ENCODE results near the gene GPX5. TPM values are rescaled to one million over a fixed set of nuclear protein-coding genes. Genes with fewer than 3 reads are reported as not detected.

The GPX5 gene
- total RNA-seq, 4 donors from 2014 or later = not detected

DNA sequence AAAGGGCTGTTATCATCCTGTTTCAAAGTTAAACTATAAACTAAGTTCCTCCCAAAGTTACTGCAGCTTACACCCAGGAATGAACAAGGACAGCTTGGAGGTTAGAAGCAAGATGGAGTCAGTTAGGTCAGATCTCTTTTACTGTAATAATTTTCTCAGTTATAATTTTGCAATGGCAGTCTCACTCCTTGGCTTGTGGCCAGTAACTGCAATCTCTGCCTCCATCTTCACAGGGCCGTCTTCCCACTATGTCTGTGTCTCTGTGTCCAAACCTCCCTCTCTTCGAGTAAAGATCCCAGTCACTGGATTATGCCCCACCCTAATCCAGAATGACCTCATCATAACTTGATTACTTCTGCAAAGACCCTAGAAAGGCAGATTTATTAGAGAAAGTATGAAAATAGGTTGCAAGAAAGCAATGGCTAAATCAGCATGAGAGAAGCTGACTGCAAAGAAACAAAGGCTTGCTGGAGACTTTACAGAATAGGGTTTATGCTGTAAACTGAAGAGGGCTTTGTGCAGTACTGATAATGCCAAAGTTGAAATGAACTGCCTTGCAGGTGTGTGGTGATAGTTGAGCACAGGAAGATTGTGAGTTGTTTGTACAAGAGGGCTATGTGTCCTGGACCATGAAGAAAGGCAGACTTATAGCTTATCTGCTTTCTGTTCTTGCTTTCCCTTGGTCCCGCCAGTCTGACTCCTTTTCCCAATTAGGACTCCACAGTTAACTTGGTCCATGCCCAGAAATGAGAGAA, 38.5 kb upstream of the GPX5 start:
- Histone ChIP-seq H3K9me3 (no peaks in the 10 kb centered on the region), H3K36me3 (no peaks in the 10 kb centered on the region), H3K4me1 (no peaks in the 10 kb centered on the region), H3K27ac (no peak overlapping the region), H3K27me3 (no peaks in the 10 kb centered on the region), H3K4me3 (replicated peaks in 1 of 3) (no peak overlapping the region)
- intact Hi-C loops (cut with DNase I) = no loop called here
- no peak for DNase-seq
- WGBS, 2 donors = 74% methylated on average over 3 of the region's 3 CpGs
- TF ChIP-seq, protein P1, sequence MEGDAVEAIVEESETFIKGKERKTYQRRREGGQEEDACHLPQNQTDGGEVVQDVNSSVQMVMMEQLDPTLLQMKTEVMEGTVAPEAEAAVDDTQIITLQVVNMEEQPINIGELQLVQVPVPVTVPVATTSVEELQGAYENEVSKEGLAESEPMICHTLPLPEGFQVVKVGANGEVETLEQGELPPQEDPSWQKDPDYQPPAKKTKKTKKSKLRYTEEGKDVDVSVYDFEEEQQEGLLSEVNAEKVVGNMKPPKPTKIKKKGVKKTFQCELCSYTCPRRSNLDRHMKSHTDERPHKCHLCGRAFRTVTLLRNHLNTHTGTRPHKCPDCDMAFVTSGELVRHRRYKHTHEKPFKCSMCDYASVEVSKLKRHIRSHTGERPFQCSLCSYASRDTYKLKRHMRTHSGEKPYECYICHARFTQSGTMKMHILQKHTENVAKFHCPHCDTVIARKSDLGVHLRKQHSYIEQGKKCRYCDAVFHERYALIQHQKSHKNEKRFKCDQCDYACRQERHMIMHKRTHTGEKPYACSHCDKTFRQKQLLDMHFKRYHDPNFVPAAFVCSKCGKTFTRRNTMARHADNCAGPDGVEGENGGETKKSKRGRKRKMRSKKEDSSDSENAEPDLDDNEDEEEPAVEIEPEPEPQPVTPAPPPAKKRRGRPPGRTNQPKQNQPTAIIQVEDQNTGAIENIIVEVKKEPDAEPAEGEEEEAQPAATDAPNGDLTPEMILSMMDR (IDR thresholded peaks at IDR 0.05) = no peak
- TF ChIP-seq POLR2A (IDR thresholded peaks at IDR 0.05) = no peak

DNA sequence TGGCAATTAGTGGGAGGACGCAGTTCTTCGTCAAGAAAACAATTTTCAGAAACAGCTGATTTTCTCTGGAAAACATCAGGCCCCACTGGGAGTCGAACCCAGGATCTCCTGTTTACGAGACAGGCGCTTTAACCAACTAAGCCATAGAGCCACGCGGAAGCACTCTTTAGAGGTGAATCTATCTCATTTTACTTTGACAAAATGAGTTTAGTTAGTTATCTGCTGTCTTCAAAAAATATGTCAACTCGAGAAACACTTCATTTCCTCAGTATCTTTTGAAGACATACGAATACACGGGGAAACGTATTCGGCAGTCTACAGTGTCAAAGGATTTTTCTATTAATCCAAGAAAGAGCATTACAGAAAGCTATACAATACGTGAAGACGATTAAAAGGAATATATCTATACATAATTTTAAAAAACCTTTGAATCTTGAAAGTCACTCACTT, 36.7 kb upstream of the GPX5 start:
- intact Hi-C loops (cut with DNase I) = no loop called here
- no peak for DNase-seq
- no peaks in the 10 kb centered on the region for H3K4me1 ChIP-seq
- H3K4me3 ChIP-seq (replicated peaks in 1 of 3) = no peak overlapping the region
- WGBS, 2 donors = 45 to 53% methylated on average over 14 of the region's 14 CpGs
- TF ChIP-seq, protein P1 (IDR thresholded peaks at IDR 0.05) = no peak
- TF ChIP-seq POLR2A (IDR thresholded peaks at IDR 0.05) = no peak
- H3K9me3 ChIP-seq = no peaks in the 10 kb centered on the region
- H3K36me3 ChIP-seq = no peaks in the 10 kb centered on the region
- no peak overlapping the region for H3K27ac ChIP-seq
- no peaks in the 10 kb centered on the region for H3K27me3 ChIP-seq

DNA sequence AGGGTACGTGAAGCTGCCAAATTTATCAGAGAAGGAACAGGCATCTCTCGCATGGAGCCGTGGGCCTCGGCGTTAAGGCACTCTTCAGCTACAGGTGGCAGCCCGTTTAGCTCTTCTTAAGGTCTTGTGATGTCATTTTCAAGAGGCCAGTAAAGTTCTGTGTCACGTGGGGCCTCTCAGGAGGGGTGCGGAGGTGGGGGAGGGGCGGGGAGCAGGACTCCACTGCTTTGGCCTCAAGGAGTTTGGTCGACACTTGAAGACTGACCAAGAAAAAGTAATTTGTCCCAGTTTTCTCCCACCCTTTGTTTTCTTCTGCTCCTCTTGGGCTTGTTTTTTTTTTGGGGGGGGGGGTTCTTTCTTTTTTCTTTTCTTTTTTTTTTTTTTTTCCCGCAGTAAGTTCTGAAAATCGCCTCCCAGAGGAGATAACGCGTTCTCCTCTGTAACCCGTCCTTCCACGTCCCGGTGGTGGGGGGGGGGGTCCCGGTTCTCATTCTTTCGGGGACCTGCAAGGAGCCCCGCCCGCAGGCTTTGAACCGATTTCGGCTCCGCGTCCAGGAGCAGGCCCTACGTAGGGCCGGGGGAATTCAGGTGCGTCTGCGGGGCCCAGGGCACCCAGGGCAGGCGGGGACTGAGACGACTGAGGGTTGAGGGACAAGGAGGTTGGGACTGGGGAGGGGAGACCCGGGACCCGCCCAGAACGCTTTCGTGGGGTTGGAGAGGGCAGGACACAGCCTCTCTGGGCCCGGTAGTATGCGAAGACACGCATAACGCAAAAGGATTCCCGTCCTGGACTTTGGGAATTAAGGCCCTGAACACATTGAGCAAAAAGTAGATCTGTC, 36.1 kb upstream of the GPX5 start:
- peak overlapping the region in 2 of 3 donors; percentile 41 to 58 for H3K27ac ChIP-seq
- H3K36me3 ChIP-seq = no peaks in the 10 kb centered on the region
- WGBS, 2 donors = 3 to 4% methylated on average over 38 to 39 of the region's 40 CpGs
- H3K4me1 ChIP-seq = no peaks in the 10 kb centered on the region
- DNase-seq = peak; percentile 29 to 66
- H3K27me3 ChIP-seq = no peaks in the 10 kb centered on the region
- intact Hi-C loops (cut with DNase I) = no loop called here
- H3K9me3 ChIP-seq = no peaks in the 10 kb centered on the region
- peak overlapping the region in 1 of 3 donors; percentile 8 for H3K4me3 ChIP-seq (replicated peaks in 1 of 3)
- TF ChIP-seq, protein P1 (IDR thresholded peaks at IDR 0.05) = no peak
- peak in 1 of 2 donors; percentile 43 for TF ChIP-seq POLR2A (IDR thresholded peaks at IDR 0.05)

DNA sequence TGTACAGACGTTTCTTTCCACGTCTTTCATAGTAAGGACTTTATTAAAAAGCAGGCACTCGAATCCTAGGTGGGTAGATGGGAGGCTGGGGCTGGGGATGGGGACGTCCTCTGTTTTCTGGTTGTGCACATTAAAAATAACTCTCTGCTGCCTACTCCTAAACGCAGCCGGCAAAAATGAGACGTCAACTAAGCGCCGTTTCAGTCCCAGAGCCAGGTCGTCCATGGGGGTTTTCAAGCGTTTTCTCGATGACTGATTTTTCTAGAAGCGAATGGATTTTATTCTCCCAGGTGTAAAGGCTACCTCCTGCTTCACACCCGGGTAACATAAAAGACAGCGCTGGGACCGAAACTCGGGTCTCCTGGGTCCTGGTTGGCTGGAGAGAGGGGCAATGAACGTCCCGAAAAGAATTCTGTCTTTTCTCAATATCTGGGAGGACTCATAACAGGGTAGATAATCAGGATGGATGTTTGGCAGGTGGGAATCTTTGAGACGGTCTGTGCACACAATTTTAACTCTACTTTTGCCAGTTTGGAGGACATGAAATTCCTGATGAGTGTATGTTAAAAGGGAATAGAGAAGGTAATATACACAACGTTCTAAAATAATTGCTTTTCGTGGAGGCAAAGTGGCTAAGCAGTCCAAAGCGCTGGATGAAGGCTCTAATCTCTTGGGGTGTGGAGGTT, 35.3 kb upstream of the GPX5 start:
- Histone ChIP-seq H3K27ac (peak overlapping the region in 2 of 3 donors; percentile 41 to 58), H3K9me3 (no peaks in the 10 kb centered on the region), H3K36me3 (no peaks in the 10 kb centered on the region), H3K4me1 (no peaks in the 10 kb centered on the region), H3K27me3 (no peaks in the 10 kb centered on the region), H3K4me3 (replicated peaks in 1 of 3) (peak overlapping the region in 1 of 3 donors; percentile 8)
- TF ChIP-seq, protein P1 (IDR thresholded peaks at IDR 0.05) = no peak
- no peak for TF ChIP-seq POLR2A (IDR thresholded peaks at IDR 0.05)
- WGBS, 2 donors = 13 to 15% methylated on average over 23 of the region's 23 CpGs
- no peak for DNase-seq
- intact Hi-C loops (cut with DNase I) = no loop called here
